Medulla oblongata (tissue), 1 donor: ENCODE measurements around the gene SAMD1.
"Not testable (repeated sequence)": the region's sequence is repeated elsewhere in the genome, so short reads cannot be mapped to it uniquely, and the experiment has no call there.

Experiments used
- DNase-seq: peaks from one replicate; pipeline ENCODE4 v3.0.0-alpha.2; 2015; ENCODE audit errors: extremely low spot score

The SAMD1 gene

DNA sequence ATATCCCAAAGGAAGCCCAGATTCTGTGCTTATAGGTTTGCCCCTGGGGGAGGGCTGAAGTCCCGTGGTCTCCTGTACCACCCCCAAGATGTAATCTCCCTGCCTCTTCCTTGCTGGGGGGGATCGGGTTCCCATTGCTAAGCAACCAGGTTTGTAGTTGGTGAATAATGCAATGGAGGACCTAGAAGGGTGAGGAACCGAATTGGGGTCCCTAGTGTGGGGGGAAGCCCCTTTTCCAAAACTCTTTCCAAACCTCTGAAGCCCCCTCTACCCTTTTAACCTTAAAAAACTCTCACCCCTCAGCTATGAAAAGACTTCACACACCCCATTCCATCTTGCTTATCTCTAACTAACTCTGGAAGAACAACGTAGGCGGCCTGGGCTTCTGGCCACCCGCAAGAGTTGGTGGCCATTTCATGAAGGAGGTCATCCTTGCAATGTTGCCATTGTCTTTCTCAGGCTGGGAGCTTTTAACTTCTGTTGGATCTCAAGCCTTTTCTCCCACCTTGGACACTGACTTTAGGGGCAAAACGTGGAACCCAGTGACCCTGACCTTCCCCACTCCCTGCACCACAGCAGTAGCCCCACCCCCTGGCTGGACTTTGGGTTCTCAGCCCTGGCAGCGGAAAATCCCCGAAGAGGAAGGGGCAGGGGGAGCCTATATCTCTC, 29.3 kb downstream of the SAMD1 start:
- DNase-seq, result no peak

DNA sequence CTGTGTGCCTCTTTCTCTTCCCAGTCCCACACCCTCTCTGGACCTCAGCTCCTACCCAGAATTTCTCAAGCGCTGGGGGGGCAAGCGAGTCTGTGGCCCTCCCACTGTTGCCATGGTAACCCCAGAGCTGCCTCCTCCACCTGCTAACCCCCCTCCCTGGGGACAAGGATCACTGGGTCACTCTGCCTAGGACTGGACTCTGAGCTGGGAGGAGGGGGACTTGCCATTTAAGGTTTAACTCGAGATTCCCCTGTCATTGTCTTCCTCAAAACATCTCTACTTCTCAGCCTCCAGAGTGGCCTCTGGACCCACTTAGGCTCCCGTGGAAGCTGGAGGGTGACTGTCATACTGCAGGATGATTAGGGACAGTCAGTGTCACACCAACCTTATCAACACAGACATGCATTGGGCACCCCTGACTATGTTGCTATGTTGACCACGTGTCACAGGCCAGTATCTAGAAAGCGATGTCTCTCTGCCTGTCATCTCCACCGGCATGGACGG, 30.8 kb downstream of the SAMD1 start:
- no peak for DNase-seq

DNA sequence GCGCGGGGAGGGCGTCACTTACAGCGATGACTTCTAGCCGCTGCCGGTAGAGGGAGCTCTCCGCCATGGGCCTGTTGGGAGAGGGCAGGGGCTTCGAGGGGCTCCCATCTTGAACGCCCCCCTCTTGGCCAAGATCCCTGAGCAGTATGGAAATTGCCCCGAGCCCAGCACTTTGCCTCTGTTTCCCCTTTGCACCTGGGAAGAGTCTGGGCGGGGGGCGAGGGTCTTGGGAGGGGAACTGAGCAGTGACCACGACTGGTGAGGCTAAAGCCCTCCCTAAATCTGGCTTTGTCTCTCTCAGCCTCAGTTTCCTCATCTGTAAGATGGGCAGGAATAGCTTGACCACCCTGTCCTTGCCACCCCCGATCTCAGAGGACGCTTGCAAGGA, 31.5 kb downstream of the SAMD1 start:
- DNase-seq, result no peak

DNA sequence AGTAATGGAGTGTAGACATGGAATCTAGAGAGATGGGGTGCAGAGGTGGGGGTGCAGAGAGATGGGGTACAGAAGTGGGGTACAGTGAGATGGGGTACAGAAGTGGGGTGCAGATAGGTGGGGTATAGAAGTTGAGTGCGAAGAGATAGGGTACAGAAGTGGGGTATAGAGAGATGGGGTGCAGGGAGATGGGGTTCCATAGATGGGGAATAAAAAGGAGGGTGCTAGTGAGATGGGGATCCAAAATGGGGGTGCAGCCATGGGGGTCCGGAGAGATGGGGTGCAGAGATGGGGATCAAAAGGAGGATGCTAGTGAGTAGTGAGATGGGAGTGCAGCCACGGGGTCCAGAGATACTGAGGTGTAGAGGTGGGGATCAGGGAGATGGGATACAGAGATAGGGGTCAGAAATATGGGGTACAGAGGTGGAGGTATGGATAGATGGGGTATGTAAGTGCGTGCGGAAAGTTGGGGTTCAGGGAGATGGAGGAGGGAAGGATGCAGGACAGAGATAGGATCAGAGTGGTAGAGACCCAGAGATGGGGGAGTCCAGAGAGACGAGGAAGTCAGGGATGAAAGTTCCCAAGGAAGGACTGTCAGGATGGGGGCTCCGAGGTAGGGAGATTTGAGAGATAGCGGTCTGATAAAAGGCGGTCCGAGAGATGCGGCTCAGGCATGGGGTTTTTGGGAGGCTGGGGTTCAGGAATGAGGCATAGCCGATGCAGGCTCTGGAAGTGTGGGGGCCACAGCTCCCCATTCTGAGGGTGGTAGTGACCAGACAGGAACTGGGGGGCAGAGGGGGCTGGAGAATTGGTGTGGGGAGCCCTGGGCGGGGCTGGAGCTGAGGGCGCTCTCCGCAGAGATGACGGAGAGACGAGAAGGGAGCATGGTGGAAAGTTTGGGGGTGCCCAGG, 32.1 kb downstream of the SAMD1 start:
- no peak for DNase-seq

DNA sequence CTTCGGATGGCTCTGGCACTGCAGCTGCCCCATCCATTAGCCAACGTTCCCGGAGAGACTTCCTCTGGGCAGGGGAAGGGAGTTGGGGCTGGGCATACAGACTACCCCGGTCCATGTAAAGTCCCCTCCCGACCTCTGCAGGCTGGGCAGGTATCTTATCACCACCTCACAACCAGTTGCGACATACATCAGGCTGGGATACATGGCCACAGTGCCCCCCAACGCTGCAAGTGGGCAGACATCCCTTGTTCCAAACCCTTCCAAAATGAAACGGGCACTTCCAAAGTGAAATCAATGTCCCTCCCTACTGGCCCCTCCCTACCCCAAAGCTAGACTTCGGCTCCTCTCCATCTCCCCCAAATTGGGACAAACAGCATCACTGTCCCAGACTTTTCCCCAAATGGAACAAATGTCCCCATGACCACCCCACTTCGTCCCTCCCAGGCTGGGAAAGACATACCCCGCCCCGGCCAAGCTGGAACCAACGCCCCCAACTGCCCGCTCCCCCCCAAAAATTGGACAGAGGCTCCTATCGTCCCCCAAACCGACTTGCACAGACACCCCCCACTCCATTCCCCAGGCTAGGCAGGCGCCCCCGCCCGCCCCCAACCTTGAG, 33.7 kb downstream of the SAMD1 start:
- DNase-seq, result no peak

DNA sequence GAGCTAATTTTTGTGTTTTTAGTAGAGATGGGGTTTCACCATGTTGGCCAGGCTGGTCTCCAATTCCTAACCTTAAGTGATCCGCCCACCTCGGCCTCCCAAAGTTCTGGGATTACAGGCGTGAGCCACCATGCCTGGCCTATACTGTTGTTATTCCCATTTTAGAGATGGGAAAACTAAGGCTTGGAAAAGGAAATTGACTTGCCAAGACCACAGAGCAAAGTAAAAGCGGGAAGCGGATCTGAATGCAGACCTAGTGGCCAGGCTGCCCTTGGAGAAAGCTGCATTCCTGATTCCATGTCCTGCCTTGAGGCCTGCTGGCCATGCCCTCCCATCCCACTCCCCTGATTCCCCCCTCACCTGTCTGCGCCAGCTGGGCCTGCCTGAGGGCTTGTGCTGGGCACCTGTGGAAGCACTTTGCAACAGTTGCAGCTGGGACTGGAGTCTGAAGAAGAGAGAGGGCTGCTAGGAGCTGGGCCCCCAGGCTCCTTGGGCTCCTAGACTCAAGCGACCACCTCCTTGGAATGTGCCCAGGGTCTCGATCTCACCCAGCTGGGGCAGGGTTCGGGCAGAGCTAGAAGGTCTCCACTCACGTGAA, 34.4 kb downstream of the SAMD1 start:
- no peak for DNase-seq

DNA sequence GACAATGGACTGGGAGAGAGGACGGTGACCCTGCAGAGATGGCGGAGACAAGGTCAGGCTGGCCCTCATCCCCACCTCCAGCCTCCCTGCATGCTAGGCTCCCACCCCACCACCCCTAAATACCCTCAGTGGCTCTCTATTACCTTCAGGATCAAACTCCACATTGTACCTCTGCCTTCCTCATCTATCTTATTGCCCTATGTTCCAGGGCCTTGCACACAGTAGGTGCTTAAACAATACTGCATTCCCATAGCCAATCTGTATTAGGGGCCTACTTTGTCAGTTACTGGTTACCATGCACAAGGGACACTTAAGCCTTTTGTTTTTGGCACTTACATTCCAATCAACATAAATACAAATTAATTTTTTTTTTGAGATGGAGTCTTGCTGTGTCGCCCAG, 35.2 kb downstream of the SAMD1 start:
- DNase-seq, result no peak

DNA sequence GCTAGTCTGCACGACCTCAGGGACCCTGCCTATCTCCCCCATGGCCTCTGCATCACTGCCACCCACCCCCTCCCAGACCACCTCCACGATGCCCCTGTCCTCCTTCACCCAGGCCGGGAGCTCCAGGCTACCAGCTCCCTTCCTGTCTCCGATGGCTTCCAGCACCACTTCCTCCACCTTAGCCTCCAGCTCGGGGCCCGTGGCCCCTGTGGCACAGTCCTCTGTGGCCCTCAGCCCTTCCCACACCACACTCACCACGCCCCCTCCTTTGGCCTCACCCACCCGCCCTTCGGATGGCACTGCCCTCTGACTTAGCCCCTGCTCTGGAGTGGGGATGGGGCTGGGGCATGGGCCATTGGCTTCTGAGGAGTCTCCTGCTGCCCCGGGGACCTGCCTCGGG, 35.8 kb downstream of the SAMD1 start:
- no peak for DNase-seq

DNA sequence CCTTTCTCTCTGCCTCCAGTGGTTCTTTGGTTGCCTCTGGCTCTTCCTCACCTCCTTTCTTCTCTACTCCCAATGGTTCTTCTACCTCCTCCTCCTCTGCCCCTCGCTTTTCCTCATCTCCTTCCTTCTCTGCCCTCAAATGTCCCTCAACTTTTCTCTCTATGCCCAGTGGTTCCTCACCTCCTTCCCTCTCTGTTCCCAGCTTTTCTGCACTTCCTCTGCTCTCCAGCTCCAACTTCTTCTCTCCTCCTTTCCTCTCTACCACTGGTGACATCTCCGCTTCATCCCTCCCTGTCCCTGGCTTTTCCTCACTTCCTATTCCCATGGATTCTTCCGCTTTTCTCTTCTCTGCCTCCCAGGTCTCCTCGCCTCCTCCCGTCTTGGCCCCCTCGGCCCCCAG, 36.5 kb downstream of the SAMD1 start:
- no peak for DNase-seq

DNA sequence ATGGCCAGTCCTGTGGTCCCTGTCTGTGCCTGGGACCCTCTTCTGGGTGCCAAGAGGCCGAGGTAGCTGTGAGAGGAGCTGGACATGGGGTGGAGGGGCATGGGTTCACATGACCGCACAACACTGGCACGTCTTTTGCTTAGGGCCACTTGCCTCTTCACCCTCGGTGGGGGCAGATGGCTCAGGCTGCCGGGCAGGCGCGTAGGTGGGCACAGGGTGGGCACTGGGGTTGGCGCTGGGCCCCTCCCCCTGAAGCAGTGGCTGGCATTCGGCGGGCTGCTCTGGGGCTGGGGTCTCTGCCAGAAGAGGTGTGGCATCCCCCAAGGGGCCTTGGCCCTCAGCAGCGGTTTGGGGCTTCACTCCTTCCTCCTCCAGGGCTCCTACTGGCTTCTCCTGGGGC, 37.1 kb downstream of the SAMD1 start:
- no peak for DNase-seq

DNA sequence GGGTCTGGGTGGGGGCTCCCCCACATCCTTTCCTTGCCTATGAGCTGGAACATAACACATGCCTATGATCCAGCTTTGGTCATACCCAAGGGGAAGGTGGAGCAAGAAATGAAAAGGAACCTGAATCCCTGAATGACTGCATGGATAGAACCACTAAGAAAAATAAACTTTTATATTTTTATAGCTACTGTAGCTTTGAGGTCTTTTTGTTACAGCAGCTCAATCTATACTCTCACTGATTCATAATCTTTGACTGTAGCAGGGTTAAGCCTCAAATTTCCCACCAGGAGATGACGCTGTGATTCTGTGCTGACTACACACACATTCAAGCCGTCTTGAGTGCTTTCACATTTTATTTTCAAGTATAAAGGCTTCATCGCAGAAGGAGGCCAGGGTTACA, 37.5 kb downstream of the SAMD1 start:
- DNase-seq, result no peak

DNA sequence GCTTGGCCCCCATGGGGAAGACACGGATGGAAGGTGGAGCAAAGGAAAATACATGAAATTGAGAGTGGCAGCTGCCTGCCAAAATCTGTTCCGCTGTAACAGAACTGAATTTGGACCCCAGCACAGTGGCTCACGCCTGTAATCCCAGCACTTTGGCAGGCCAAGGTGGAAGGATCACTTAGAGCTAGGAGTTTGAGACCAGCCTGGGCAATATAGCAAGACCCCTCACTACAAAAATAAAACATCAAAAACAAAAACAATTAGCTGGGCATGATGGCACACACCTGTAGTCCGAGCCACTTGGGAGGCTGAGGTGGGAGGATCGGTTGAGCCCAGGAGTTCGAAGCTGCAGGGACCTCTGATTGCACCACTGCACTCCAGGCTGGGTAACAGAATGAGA, 38.1 kb downstream of the SAMD1 start:
- DNase-seq, result no peak

DNA sequence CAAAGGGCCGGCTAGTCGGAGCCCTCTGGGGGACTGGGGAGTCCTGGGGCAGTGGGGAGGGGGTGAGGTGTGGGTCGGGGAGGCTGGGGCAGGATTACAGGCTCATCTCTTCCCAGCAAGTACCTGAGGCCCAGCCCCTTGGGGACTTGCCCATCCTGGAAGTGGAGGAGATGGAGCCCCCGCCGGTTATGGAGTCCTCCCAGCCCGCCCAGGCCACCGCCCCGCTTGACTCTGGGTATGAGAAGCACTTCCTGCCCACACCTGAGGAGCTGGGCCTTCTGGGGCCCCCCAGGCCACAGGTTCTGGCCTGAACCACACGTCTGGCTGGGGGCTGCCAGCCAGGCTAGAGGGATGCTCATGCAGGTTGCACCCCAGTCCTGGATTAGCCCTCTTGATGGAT, 38.6 kb downstream of the SAMD1 start:
- no peak for DNase-seq

DNA sequence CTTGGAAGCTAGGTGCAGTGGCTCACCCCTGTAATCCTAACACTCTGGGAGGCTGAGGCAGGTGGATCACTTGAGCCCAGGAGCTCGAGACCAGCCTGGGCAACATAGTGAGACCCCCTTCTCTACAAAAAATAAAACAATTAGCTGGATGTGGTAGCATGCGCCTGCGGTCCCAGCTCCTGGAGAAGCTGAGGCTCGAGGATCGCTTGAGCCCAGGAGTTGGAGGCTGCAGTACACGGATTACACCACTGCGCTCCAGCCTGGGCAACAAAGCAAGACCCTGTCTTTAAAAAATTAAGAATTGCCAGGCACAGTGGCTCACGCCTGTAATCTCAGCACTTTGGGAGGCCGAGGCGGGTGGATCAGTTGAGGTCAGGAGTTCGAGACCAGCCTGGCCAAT, 39.6 kb downstream of the SAMD1 start:
- not testable (repeated sequence) for DNase-seq

DNA sequence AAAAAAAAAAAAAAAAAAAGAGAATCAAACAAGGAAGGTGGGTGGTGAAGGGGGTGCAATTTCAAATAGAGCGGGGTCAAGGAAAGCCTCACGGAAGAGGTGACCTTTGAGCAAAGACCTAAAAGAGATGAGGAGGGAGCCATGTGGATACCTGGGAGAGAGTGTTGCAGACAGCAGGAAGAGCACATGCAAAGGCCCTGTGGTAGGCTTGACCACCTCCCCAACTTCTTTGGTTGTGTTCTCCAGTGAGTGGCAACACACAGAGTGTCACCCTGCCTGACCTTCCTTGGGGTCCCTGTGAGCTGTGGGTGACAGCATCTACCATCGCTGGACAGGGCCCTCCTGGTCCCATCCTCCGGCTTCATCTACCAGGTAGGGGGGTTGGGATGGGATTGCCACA, 40.0 kb downstream of the SAMD1 start:
- DNase-seq, result no peak

DNA sequence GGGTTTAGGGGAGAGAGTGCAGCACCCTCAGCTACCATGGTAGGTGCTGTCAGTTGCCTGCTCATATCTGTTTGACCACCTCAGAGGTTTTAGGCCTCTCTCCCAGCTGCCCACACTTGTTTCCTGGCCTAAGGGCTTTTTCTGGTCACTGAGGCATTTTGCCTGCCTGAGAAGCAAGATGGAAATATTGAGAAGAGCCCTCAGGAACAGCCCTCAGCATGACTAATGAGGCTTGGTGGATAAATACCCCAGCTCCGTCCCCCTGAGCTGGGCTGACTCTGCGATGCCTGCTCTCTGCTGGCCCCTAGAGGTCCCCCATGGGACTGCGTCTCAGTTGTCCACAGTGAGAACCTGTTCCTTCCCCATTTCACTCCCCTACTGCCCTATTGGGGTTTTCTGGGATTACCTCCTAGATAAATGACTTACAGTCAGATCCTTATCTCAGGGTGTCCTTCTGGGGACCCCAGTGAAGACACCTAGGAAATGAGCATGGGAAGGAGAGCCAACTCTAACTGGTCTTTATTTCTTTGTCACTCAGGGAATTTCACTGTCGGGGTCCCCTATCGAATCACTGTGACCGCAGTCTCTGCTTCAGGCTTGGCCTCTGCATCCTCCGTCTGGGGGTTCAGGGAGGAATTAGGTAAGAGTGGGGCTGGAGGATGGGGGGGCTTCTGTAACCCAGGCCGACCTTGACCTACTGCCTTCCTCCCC, 42.0 kb downstream of the SAMD1 start:
- no peak for DNase-seq

DNA sequence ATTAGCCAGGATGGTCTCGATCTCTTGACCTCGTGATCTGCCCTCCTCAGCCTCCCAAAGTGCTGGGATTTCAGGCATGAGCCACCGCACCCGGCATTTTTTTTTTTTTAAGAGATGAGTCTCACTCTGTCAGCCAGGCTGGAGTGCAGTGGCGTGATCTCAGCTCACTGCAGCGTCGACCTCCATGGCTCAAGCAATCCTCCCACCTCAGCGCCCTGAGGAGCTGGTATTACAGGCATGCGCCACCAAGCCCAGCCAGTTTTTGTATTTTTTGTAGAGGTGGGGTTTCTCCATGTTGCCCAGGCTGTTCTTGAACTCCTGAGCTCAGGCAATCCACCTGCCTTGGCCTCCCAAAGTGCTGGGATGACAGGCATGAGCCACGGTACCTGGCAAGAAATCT, 42.7 kb downstream of the SAMD1 start:
- not testable (repeated sequence) for DNase-seq

DNA sequence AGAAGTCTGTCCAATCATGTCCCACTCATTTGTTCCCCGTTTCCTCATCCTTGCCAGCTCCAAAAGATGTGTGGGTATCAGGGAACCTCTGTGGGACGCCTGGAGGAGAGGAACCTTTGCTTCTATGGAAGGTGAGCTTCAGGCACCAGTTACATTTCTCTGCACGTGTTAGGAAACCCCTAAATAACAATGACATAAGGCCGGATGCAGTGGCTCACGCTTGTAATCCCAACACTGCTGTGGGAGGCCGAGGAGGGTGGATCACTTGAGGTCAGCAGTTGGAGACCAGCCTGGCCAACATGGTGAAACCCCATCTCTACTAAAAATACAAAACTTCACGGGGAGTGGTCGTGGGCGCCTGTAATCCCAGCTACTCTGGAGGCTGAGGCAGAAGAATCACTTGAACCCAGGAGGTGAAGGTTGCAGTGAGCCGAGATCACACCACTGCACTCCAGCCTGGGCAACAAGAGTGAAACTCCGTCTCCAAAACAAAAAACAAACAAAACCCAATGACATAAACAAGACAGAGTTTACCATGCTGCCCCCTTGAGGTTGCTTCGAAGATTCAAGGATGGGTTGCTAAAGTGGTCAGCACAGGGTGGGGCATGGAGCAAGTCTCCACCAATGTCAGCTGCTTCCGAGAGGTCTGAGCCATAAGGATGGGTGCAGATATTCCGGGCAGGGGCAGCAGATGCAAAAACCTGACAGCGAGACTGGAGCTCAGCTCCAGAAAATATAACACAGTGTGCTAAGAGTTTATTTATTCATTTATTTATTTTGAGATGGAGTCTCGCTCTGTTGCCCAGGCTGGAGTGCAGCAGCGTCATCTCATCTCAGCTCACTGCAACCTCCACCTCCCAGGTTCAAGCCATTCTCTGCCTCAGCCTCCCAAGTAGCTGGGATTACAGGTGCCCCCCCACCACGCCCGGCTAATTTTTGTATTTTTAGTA, 47.6 kb downstream of the SAMD1 start:
- peak; percentile 70 for DNase-seq

DNA sequence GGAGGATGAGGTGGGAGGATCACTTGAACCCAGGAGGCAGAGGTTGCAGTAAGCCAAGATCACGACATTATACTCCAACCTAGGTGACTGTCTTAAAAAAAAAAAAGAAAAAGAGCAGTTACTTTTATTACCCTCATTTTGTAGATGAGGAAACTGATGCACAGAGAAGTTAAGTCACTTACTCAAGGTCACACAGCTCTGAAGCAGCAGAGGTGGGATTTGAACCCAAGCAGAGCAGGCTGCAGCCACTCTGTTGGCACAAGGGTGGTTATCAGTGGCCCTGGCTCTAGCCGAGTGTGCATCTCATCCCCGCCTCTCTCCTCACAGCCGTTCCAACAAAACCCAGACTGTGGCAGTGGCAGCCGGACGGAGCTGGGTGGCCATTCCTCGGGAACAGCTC, 51.4 kb downstream of the SAMD1 start:
- no peak for DNase-seq
